Keratinocyte (primary cell): Measurements from ENCODE around the gene NCR2. TPM values are rescaled to one million over a fixed set of nuclear protein-coding genes. Genes with fewer than 3 reads are reported as not detected.

Experiments
- DNase-seq: peaks from one replicate; pipeline ENCODE4 v3.0.0-alpha.2; 2011; ENCODE audit warnings: low read depth, missing footprints, low spot score
- FAIRE-seq: peaks from 2 replicates; lab custom pipeline; 2011; peaks lifted over from hg19 to GRCh38; lab: Jason Lieb, UNC
- H2AFZ ChIP-seq: 2 replicates; pipeline ENCODE4 v1.6.0; 2012; ENCODE audit warnings: low read length, control low read depth, inconsistent platforms; ENCODE audit not compliant: control insufficient read depth
- H3K27ac ChIP-seq: 2 replicates; pipeline ENCODE4 v1.5.1; 2011; ENCODE audit warnings: low read length; ENCODE audit not compliant: control insufficient read depth, insufficient read depth
- H3K27me3 ChIP-seq: 3 replicates; pipeline ENCODE4 v1.6.0; 2011; ENCODE audit warnings: low read length; ENCODE audit not compliant: control insufficient read depth, insufficient read depth; ENCODE audit errors: extremely low read depth
- H3K36me3 ChIP-seq, 2 experiments: 2 replicates in 1 of 2; 3 replicates in 1 of 2; pipeline ENCODE4 v1.5.1; 2011; ENCODE audit warnings: low read length in 2 of 2, mild to moderate bottlenecking in 1 of 2; ENCODE audit not compliant: control insufficient read depth in 2 of 2, insufficient read depth in 2 of 2; ENCODE audit errors: extremely low read depth in 1 of 2
- H3K4me1 ChIP-seq: 3 replicates; pipeline ENCODE4 v1.5.1; 2011; ENCODE audit warnings: low read length; ENCODE audit not compliant: control insufficient read depth, insufficient read depth; ENCODE audit errors: extremely low read depth
- H3K4me2 ChIP-seq: 3 replicates; pipeline ENCODE4 v1.6.0; 2011; ENCODE audit warnings: low read depth, low read length; ENCODE audit not compliant: control insufficient read depth, insufficient read depth; ENCODE audit errors: extremely low read depth
- H3K4me3 ChIP-seq, 3 experiments: fragments of 200-600 bp in 1 of 3; sonication (generic) in 1 of 3; 2 replicates in 2 of 3; 3 replicates in 1 of 3; pipeline ENCODE4 v1.5.1; 2011 to 2016; ENCODE audit warnings: low read length in 3 of 3, mild to moderate bottlenecking in 3 of 3, control low read depth in 2 of 3, inconsistent platforms in 1 of 3, low read depth in 1 of 3, mixed read lengths in 1 of 3, mixed run types in 1 of 3, moderate library complexity in 1 of 3; ENCODE audit not compliant: control insufficient read depth in 2 of 3, insufficient read depth in 2 of 3; ENCODE audit errors: extremely low read depth in 1 of 3
- H3K79me2 ChIP-seq: 2 replicates; pipeline ENCODE4 v1.6.0; 2012; ENCODE audit warnings: low read length; ENCODE audit not compliant: control insufficient read depth, insufficient read depth
- H3K9ac ChIP-seq: 3 replicates; pipeline ENCODE4 v1.6.0; 2011; ENCODE audit warnings: low read length; ENCODE audit not compliant: control insufficient read depth, insufficient read depth; ENCODE audit errors: extremely low read depth
- H3K9me1 ChIP-seq: 3 replicates; pipeline ENCODE4 v1.6.0; 2011; ENCODE audit warnings: low read length; ENCODE audit not compliant: control insufficient read depth, insufficient read depth; ENCODE audit errors: extremely low read depth
- H3K9me3 ChIP-seq: 2 replicates; pipeline ENCODE4 v1.5.1; 2012; ENCODE audit warnings: low read depth, low read length; ENCODE audit not compliant: control insufficient read depth
- H4K20me1 ChIP-seq: 3 replicates; pipeline ENCODE4 v1.6.0; 2011; ENCODE audit warnings: low read length; ENCODE audit not compliant: control insufficient read depth, insufficient read depth; ENCODE audit errors: extremely low read depth
- EZH2 ChIP-seq: IDR thresholded peaks from one replicate; pipeline ENCODE4 v1.6.1; 2012; ENCODE audit warnings: inconsistent platforms, mild to moderate bottlenecking, low read length, moderate library complexity
- dilution Hi-C: fragments of 300-500 bp; cut with MboI; formaldehyde crosslinking; loops from one replicate; pipeline ENCODE4 v1.7.0; 2020; ENCODE audit warnings: low sequenced_read_pairs; ENCODE audit not compliant: extremely low pct_ligation_motif_present
- polyA plus RNA-seq, 5 experiments: library from polyadenylated mRNA; depleted of rRNA in 3 of 5; stranded (reverse) in 3 of 5; stranded (forward) in 1 of 5; unstranded in 1 of 5; fragments of >200 nt; gene quantifications; 1 replicate in 1 of 5; 2 replicates in 3 of 5; 3 replicates in 1 of 5; pipeline versions ENCODE4 v1.2.1 to v1.2.3, GENCODE V29; 2011 to 2012; ENCODE audit warnings: missing spikeins in 2 of 5, low read depth in 1 of 5, low replicate concordance in 1 of 5
- TF ChIP-seq, protein P1 (sequence below), 3 experiments: IDR thresholded peaks in 1 of 3; conservative IDR thresholded peaks in 1 of 3; optimal IDR thresholded peaks in 1 of 3; 2 replicates in 2 of 3; 3 replicates in 1 of 3; pipeline versions ENCODE3 to v1.5.1; 2011; ENCODE audit warnings: low read length in 3 of 3, mild to moderate bottlenecking in 3 of 3, moderate library complexity in 2 of 3, control low read depth in 1 of 3, inconsistent platforms in 1 of 3; ENCODE audit not compliant: insufficient read depth in 2 of 3; ENCODE audit errors: extremely low read depth in 1 of 3

NCR2 gene
- polyA plus RNA-seq, 1 donor (not counting 4 experiments of a cell fraction or from before 2014, with no cell fraction given) = not detected

DNA sequence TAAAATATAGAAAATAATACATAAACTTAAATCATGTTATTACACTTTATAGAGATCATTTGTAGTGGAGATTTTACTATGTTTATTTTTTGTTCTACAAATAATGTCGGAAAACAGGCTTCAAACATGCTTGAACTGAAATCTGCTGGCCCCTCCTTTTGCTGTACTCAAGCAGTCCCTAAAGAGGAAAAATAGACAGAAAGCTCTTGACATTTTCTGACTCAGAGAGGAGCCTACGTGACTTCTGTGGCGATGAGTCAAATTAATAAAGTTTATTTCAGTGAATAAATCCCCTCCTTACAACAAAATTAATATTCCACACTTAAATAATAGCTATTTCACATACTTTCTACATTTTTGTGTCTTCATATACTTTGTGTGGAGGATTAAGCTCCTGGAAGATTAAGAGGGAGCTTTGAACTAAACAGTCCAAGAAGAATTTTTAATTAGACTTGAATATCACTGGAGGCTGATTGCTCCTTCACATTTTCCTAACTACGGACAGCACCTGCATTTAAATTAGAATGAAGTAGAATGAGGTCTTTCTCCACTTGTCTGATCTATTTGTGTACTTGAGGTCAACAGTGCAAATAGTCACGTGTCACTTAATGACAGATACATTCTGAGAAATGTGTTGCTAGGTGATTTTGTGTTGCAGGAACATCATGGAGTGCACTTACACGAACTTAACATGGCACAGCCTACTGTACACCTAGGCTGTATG, 47.2 kb upstream of the NCR2 start:
- FAIRE-seq (no peak), DNase-seq (no peak)
- Histone ChIP-seq H3K9me1 (no peaks in the 10 kb centered on the region), H3K9ac (no peak overlapping the region), H2AFZ (no peak overlapping the region), H3K4me1 (peaks cover 2% of the 10 kb centered on the region), H3K4me2 (no peak overlapping the region), H3K79me2 (no peaks in the 10 kb centered on the region), H3K27me3 (peaks cover 12% of the 10 kb centered on the region), H3K36me3 (no peaks in the 10 kb centered on the region), H3K4me3 (no peak overlapping the region), H4K20me1 (no peaks in the 10 kb centered on the region), H3K27ac (no peak overlapping the region), H3K9me3 (no peaks in the 10 kb centered on the region)
- no peak for TF ChIP-seq EZH2
- TF ChIP-seq, protein P1, sequence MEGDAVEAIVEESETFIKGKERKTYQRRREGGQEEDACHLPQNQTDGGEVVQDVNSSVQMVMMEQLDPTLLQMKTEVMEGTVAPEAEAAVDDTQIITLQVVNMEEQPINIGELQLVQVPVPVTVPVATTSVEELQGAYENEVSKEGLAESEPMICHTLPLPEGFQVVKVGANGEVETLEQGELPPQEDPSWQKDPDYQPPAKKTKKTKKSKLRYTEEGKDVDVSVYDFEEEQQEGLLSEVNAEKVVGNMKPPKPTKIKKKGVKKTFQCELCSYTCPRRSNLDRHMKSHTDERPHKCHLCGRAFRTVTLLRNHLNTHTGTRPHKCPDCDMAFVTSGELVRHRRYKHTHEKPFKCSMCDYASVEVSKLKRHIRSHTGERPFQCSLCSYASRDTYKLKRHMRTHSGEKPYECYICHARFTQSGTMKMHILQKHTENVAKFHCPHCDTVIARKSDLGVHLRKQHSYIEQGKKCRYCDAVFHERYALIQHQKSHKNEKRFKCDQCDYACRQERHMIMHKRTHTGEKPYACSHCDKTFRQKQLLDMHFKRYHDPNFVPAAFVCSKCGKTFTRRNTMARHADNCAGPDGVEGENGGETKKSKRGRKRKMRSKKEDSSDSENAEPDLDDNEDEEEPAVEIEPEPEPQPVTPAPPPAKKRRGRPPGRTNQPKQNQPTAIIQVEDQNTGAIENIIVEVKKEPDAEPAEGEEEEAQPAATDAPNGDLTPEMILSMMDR (optimal IDR thresholded peaks at IDR 0.05 in 1 of 3, IDR thresholded peaks at IDR 0.05 in 1 of 3, conservative IDR thresholded peaks at IDR 0.05 in 1 of 3; ENCODE audit: extremely low read depth in 1 of 3, insufficient read depth in 2 of 3, low read length in 3 of 3) = no peak
- dilution Hi-C loops = no loop called here

DNA sequence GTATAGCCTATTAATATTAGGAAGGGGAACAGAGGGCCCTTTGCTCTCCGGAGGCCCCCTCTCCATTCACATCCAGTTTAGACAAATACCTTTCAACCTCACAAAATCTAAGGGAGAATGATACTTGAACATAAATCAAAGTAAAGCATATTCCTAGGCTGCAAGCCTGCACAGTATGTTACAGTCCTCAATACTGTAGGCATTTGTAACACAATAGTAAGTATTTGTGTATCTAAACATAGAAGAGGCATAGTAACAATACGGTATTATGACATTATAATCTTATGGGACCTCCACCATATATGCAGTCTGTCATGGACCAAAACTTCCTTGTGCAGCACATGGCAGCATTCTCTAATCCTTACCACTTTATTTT, 46.7 kb upstream of the NCR2 start:
- DNase-seq = no peak
- Histone ChIP-seq H3K9me1 (no peaks in the 10 kb centered on the region), H3K79me2 (no peaks in the 10 kb centered on the region), H3K4me3 (no peak overlapping the region), H3K9ac (no peak overlapping the region), H3K27me3 (peaks cover 13% of the 10 kb centered on the region), H2AFZ (no peak overlapping the region), H3K4me2 (no peak overlapping the region), H3K4me1 (peaks cover 2% of the 10 kb centered on the region), H3K36me3 (no peaks in the 10 kb centered on the region), H3K9me3 (no peaks in the 10 kb centered on the region), H3K27ac (no peak overlapping the region), H4K20me1 (no peaks in the 10 kb centered on the region)
- FAIRE-seq = no peak
- TF ChIP-seq, protein P1 (optimal IDR thresholded peaks at IDR 0.05 in 1 of 3, IDR thresholded peaks at IDR 0.05 in 1 of 3, conservative IDR thresholded peaks at IDR 0.05 in 1 of 3; ENCODE audit: extremely low read depth in 1 of 3, insufficient read depth in 2 of 3, low read length in 3 of 3) = no peak
- TF ChIP-seq EZH2 = no peak
- dilution Hi-C loops = no loop called here
